HepG2 (cell line): ENCODE results near the gene ARMC5. TPM values are rescaled to one million over a fixed set of nuclear protein-coding genes. Genes with fewer than 3 reads are reported as not detected.

ENCODE experiments used
- CENPT ChIP-seq: sonication (generic); formaldehyde crosslinking; IDR thresholded peaks from 2 replicates; pipeline ENCODE4 v1.8.0; 2022; ENCODE audit warnings: low read depth, mild to moderate bottlenecking, moderate library complexity, missing genetic modification reagents
- DMAP1 ChIP-seq: IDR thresholded peaks from 2 replicates; pipeline ENCODE4 v1.6.1; 2016
- FOXO1 ChIP-seq: sonication (generic); formaldehyde crosslinking; IDR thresholded peaks from 2 replicates; pipeline ENCODE4 v1.4.0; 2020; ENCODE audit warnings: missing genetic modification reagents
- FOXP1 ChIP-seq, 2 experiments: fragments of 450-650 bp in 1 of 2; IDR thresholded peaks; 2 replicates each; pipeline ENCODE4 v1.6.1; 2017 to 2018; ENCODE audit warnings: antibody characterized with exemption in 1 of 2
- IKZF4 ChIP-seq: sonication (generic); formaldehyde crosslinking; IDR thresholded peaks from 2 replicates; pipeline ENCODE4 v1.5.1; 2020; ENCODE audit warnings: borderline replicate concordance, mild to moderate bottlenecking, low read depth, missing genetic modification reagents; ENCODE audit errors: not compliant biosample characterization
- MAF1 ChIP-seq: sonication (generic); formaldehyde crosslinking; IDR thresholded peaks from 2 replicates; pipeline ENCODE4 v1.5.0; 2020; ENCODE audit warnings: missing genetic modification reagents, borderline replicate concordance
- RCOR2 ChIP-seq: IDR thresholded peaks from 2 replicates; pipeline ENCODE4 v1.6.1; 2016; ENCODE audit warnings: missing biosample characterization, missing genetic modification reagents
- RFX1 ChIP-seq: fragments of 450-650 bp; IDR thresholded peaks from 2 replicates; pipeline ENCODE4 v1.6.1; 2017
- SMARCC2 ChIP-seq: fragments of 450-650 bp; IDR thresholded peaks from 2 replicates; pipeline ENCODE4 v1.6.1; 2017; ENCODE audit warnings: antibody characterized with exemption, mild to moderate bottlenecking
- ZNF446 ChIP-seq: sonication (generic); formaldehyde crosslinking; IDR thresholded peaks from 2 replicates; pipeline ENCODE4 v1.5.0; 2020; ENCODE audit warnings: mild to moderate bottlenecking, missing genetic modification reagents
- ZNF468 ChIP-seq: sonication (generic); formaldehyde crosslinking; IDR thresholded peaks from 2 replicates; pipeline ENCODE4 v1.8.0; 2022; ENCODE audit warnings: mild to moderate bottlenecking, moderate library complexity, missing genetic modification reagents
- polyA plus RNA-seq, 8 experiments: library from polyadenylated mRNA; depleted of rRNA in 3 of 8; stranded (reverse) in 7 of 8; unstranded in 1 of 8; fragments of >200 nt; fragmentation: Illumina TruSeq in 4 of 8; extraction: Trizol in 4 of 8; gene quantifications; 2 replicates each; pipeline versions ENCODE4 v1.2.1 to v1.2.3, GENCODE V29; 2011 to 2016; ENCODE audit warnings: low read depth in 4 of 8, missing spikeins in 1 of 8, mixed read lengths in 1 of 8; ENCODE audit not compliant: insufficient read depth in 1 of 8
- total RNA-seq, 5 experiments: library from RNA; depleted of rRNA; stranded (reverse); fragments of >200 nt; fragmentation: Illumina TruSeq; extraction: Trizol; gene quantifications; 2 replicates each; pipeline ENCODE4 v1.2.3, GENCODE V29; 2016; ENCODE audit warnings: low read depth in 1 of 5
- TF ChIP-seq, protein P1 (sequence below): sonication (generic); formaldehyde crosslinking; IDR thresholded peaks from 2 replicates; pipeline ENCODE4 v1.5.0; 2020; ENCODE audit warnings: missing genetic modification reagents
- TF ChIP-seq, protein P2 (sequence below): sonication (generic); formaldehyde crosslinking; IDR thresholded peaks from 2 replicates; pipeline ENCODE4 v1.4.0; 2020; ENCODE audit warnings: mild to moderate bottlenecking, missing genetic modification reagents
- TF ChIP-seq, protein P3 (sequence below): fragments of 450-650 bp; IDR thresholded peaks from 2 replicates; pipeline ENCODE4 v1.6.1; 2016
- TF ChIP-seq, protein P4 (sequence below): sonication (generic); formaldehyde crosslinking; IDR thresholded peaks from 2 replicates; pipeline ENCODE4 v1.4.0; 2020; ENCODE audit warnings: missing genetic modification reagents, borderline replicate concordance
- TF ChIP-seq, protein P5 (sequence below): sonication (generic); formaldehyde crosslinking; IDR thresholded peaks from 2 replicates; pipeline ENCODE4 v1.4.0; 2020; ENCODE audit warnings: missing genetic modification reagents, borderline replicate concordance

The ARMC5 gene
- total and polyA plus RNA-seq, 2 of the 13 experiments (the other 11 are each of a cell fraction or from before 2014, with no cell fraction given) = 10.8 to 22.3 TPM

DNA sequence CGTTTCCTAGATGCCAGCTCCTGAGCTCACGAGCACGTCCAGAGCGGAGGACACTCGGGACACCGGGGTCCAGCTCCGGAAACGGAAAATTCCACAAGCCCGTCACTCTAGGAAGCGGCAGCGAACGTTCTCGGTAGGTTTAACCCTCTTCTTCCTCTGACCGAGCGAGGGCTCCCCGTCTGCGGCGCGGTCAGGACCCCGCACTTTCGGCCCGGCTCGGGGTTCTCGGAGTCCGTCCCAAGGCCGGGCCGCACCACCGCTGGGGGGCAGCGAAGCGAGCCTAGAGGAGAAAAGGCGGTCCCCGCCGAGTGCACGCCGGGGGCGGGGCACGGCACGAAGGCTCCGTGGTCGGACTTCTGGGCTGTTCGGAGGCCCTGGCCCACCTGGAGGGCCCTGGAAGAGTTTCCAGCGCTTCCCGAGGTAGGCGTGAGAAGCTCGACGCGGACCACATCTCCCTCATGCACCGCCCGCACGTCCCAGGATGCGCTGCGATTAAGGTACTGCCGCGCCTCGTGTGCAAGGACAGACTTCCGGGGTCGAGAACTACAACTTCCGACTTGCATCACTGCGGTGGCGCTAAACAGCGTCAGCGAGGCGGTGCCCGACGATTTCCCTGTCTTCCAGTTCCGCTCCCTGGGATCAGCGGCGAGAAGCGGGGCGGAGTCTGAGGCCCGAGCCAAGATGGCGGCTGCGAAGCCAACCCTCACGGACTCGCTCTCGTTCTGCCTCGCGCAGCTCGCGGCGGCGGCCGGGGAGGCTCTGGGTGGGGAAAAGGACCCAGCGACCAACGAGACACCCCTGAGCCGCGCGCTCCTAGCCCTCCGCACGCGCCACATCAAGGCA is at the start of gene ARMC5 (continued):
- TF ChIP-seq ZNF468 (CRISPR knock-in tag) (peak; percentile 94; the same call in 1 of the 2 replicates), MAF1 (CRISPR knock-in tag) (peak; percentile 41; the same call in 1 of the 2 replicates), IKZF4 (CRISPR knock-in tag) (no peak), SMARCC2 (no peak), CENPT (CRISPR knock-in tag) (peak; percentile 95), FOXP1 (IDR thresholded peaks at IDR 0.05) (no peak), FOXP1 (CRISPR knock-in tag; IDR thresholded peaks at IDR 0.05) (no peak; the same call in none of the 2 replicates), FOXO1 (peak; percentile 41), RFX1 (no peak), RCOR2 (peak; percentile 63; the same call in 1 of the 2 replicates), ZNF446 (no peak), DMAP1 (CRISPR knock-in tag) (peak; percentile 95)
- TF ChIP-seq, protein P1, sequence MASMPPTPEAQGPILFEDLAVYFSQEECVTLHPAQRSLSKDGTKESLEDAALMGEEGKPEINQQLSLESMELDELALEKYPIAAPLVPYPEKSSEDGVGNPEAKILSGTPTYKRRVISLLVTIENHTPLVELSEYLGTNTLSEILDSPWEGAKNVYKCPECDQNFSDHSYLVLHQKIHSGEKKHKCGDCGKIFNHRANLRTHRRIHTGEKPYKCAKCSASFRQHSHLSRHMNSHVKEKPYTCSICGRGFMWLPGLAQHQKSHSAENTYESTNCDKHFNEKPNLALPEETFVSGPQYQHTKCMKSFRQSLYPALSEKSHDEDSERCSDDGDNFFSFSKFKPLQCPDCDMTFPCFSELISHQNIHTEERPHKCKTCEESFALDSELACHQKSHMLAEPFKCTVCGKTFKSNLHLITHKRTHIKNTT (CRISPR knock-in tag) = no peak
- TF ChIP-seq, protein P2, sequence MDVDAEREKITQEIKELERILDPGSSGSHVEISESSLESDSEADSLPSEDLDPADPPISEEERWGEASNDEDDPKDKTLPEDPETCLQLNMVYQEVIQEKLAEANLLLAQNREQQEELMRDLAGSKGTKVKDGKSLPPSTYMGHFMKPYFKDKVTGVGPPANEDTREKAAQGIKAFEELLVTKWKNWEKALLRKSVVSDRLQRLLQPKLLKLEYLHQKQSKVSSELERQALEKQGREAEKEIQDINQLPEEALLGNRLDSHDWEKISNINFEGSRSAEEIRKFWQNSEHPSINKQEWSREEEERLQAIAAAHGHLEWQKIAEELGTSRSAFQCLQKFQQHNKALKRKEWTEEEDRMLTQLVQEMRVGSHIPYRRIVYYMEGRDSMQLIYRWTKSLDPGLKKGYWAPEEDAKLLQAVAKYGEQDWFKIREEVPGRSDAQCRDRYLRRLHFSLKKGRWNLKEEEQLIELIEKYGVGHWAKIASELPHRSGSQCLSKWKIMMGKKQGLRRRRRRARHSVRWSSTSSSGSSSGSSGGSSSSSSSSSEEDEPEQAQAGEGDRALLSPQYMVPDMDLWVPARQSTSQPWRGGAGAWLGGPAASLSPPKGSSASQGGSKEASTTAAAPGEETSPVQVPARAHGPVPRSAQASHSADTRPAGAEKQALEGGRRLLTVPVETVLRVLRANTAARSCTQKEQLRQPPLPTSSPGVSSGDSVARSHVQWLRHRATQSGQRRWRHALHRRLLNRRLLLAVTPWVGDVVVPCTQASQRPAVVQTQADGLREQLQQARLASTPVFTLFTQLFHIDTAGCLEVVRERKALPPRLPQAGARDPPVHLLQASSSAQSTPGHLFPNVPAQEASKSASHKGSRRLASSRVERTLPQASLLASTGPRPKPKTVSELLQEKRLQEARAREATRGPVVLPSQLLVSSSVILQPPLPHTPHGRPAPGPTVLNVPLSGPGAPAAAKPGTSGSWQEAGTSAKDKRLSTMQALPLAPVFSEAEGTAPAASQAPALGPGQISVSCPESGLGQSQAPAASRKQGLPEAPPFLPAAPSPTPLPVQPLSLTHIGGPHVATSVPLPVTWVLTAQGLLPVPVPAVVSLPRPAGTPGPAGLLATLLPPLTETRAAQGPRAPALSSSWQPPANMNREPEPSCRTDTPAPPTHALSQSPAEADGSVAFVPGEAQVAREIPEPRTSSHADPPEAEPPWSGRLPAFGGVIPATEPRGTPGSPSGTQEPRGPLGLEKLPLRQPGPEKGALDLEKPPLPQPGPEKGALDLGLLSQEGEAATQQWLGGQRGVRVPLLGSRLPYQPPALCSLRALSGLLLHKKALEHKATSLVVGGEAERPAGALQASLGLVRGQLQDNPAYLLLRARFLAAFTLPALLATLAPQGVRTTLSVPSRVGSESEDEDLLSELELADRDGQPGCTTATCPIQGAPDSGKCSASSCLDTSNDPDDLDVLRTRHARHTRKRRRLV (CRISPR knock-in tag) = peak; percentile 81
- TF ChIP-seq, protein P3, sequence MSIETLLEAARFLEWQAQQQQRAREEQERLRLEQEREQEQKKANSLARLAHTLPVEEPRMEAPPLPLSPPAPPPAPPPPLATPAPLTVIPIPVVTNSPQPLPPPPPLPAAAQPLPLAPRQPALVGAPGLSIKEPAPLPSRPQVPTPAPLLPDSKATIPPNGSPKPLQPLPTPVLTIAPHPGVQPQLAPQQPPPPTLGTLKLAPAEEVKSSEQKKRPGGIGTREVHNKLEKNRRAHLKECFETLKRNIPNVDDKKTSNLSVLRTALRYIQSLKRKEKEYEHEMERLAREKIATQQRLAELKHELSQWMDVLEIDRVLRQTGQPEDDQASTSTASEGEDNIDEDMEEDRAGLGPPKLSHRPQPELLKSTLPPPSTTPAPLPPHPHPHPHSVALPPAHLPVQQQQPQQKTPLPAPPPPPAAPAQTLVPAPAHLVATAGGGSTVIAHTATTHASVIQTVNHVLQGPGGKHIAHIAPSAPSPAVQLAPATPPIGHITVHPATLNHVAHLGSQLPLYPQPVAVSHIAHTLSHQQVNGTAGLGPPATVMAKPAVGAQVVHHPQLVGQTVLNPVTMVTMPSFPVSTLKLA = peak; percentile 53; the same call in 1 of the 2 replicates
- TF ChIP-seq, protein P4, sequence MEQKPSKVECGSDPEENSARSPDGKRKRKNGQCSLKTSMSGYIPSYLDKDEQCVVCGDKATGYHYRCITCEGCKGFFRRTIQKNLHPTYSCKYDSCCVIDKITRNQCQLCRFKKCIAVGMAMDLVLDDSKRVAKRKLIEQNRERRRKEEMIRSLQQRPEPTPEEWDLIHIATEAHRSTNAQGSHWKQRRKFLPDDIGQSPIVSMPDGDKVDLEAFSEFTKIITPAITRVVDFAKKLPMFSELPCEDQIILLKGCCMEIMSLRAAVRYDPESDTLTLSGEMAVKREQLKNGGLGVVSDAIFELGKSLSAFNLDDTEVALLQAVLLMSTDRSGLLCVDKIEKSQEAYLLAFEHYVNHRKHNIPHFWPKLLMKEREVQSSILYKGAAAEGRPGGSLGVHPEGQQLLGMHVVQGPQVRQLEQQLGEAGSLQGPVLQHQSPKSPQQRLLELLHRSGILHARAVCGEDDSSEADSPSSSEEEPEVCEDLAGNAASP (CRISPR knock-in tag) = peak; percentile 73
- TF ChIP-seq, protein P5, sequence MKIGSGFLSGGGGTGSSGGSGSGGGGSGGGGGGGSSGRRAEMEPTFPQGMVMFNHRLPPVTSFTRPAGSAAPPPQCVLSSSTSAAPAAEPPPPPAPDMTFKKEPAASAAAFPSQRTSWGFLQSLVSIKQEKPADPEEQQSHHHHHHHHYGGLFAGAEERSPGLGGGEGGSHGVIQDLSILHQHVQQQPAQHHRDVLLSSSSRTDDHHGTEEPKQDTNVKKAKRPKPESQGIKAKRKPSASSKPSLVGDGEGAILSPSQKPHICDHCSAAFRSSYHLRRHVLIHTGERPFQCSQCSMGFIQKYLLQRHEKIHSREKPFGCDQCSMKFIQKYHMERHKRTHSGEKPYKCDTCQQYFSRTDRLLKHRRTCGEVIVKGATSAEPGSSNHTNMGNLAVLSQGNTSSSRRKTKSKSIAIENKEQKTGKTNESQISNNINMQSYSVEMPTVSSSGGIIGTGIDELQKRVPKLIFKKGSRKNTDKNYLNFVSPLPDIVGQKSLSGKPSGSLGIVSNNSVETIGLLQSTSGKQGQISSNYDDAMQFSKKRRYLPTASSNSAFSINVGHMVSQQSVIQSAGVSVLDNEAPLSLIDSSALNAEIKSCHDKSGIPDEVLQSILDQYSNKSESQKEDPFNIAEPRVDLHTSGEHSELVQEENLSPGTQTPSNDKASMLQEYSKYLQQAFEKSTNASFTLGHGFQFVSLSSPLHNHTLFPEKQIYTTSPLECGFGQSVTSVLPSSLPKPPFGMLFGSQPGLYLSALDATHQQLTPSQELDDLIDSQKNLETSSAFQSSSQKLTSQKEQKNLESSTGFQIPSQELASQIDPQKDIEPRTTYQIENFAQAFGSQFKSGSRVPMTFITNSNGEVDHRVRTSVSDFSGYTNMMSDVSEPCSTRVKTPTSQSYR (CRISPR knock-in tag) = no peak; the same call in 1 of the 2 replicates
